H9 (cell line): Measurements from ENCODE around the gene NCCRP1. TPM values are rescaled to one million over a fixed set of nuclear protein-coding genes. Genes with fewer than 3 reads are reported as not detected.

ENCODE experiments used
- DNase-seq: peaks from one replicate; pipeline ENCODE4 v3.0.0-alpha.2; 2017
- H2AFZ ChIP-seq: one replicate; pipeline ENCODE4 v1.6.1; 2013; ENCODE audit warnings: mild to moderate bottlenecking, low read length, control low read depth, moderate library complexity
- H2AK5ac ChIP-seq: 2 replicates; pipeline ENCODE4 v1.6.1; 2013; ENCODE audit warnings: low read length, control low read depth, mixed read lengths; ENCODE audit not compliant: insufficient read length
- H2BK120ac ChIP-seq: one replicate; pipeline ENCODE4 v1.6.1; 2013; ENCODE audit warnings: low read depth, mild to moderate bottlenecking, low read length, control low read depth, inconsistent platforms; ENCODE audit not compliant: poor library complexity, severe bottlenecking
- H2BK12ac ChIP-seq: 2 replicates; pipeline ENCODE4 v1.6.1; 2013; ENCODE audit warnings: low read length, control low read depth, mixed read lengths, low read depth; ENCODE audit not compliant: insufficient read length
- H2BK15ac ChIP-seq: 2 replicates; pipeline ENCODE4 v1.6.1; 2013; ENCODE audit warnings: low read depth, low read length, control low read depth
- H2BK20ac ChIP-seq: one replicate; pipeline ENCODE4 v1.6.1; 2013; ENCODE audit warnings: low read depth, mild to moderate bottlenecking, low read length, control low read depth, inconsistent platforms; ENCODE audit not compliant: poor library complexity, severe bottlenecking
- H2BK5ac ChIP-seq: 2 replicates; pipeline ENCODE4 v1.6.1; 2013; ENCODE audit warnings: low read length, control low read depth, mixed read lengths; ENCODE audit not compliant: insufficient read length
- H3K14ac ChIP-seq: 2 replicates; pipeline ENCODE4 v1.6.1; 2013; ENCODE audit warnings: low read length, control low read depth; ENCODE audit not compliant: insufficient read depth
- H3K18ac ChIP-seq: 2 replicates; pipeline ENCODE4 v1.6.1; 2013; ENCODE audit warnings: low read depth, mild to moderate bottlenecking, mixed read lengths, low read length, control low read depth; ENCODE audit not compliant: insufficient read length
- H3K23ac ChIP-seq: 2 replicates; pipeline ENCODE4 v1.6.1; 2013; ENCODE audit warnings: low read length, control low read depth, mixed read lengths, low read depth; ENCODE audit not compliant: insufficient read length
- H3K23me2 ChIP-seq: 2 replicates; pipeline ENCODE4 v1.6.1; 2013; ENCODE audit warnings: low read depth, mild to moderate bottlenecking, mixed read lengths, low read length, control low read depth; ENCODE audit not compliant: insufficient read length, poor library complexity, severe bottlenecking
- H3K27ac ChIP-seq: 2 replicates; pipeline ENCODE4 v1.5.1; 2013; ENCODE audit warnings: low read length, control low read depth, mixed read lengths, low read depth; ENCODE audit not compliant: insufficient read length
- H3K27me3 ChIP-seq: 2 replicates; pipeline ENCODE4 v1.6.1; 2013; ENCODE audit warnings: low read length, control low read depth, inconsistent platforms; ENCODE audit not compliant: insufficient read depth
- H3K4ac ChIP-seq: 2 replicates; pipeline ENCODE4 v1.6.1; 2013; ENCODE audit warnings: low read depth, mild to moderate bottlenecking, control low read depth, inconsistent platforms, low read length, moderate library complexity
- H3K4me1 ChIP-seq: 2 replicates; pipeline ENCODE4 v1.6.1; 2013; ENCODE audit warnings: low read length, control low read depth, inconsistent platforms; ENCODE audit not compliant: insufficient read depth
- H3K4me2 ChIP-seq: 2 replicates; pipeline ENCODE4 v1.6.1; 2013; ENCODE audit warnings: low read length, control low read depth, mixed read lengths; ENCODE audit not compliant: insufficient read length, insufficient read depth
- H3K56ac ChIP-seq: 2 replicates; pipeline ENCODE4 v1.6.1; 2013; ENCODE audit warnings: low read depth, mild to moderate bottlenecking, mixed read lengths, low read length, control low read depth; ENCODE audit not compliant: insufficient read length
- H3K79me1 ChIP-seq: 2 replicates; pipeline ENCODE4 v1.6.1; 2013; ENCODE audit warnings: low read depth, mild to moderate bottlenecking, moderate library complexity, low read length, control low read depth, inconsistent platforms; ENCODE audit not compliant: insufficient read depth, poor library complexity, severe bottlenecking
- H3K79me2 ChIP-seq: 2 replicates; pipeline ENCODE4 v1.6.1; 2013; ENCODE audit warnings: low read length, control low read depth, inconsistent platforms; ENCODE audit not compliant: insufficient read depth
- H3K9ac ChIP-seq: 2 replicates; pipeline ENCODE4 v1.6.1; 2013; ENCODE audit warnings: low read length, control low read depth, mixed read lengths; ENCODE audit not compliant: insufficient read length; ENCODE audit errors: extremely low read depth
- H3K9me3 ChIP-seq: one replicate; pipeline ENCODE4 v1.6.1; 2013; ENCODE audit warnings: low read depth, low read length, inconsistent platforms; ENCODE audit not compliant: control insufficient read depth
- H3T11ph ChIP-seq: one replicate; pipeline ENCODE4 v1.6.1; 2013; ENCODE audit warnings: mild to moderate bottlenecking, low read length, control low read depth, inconsistent platforms
- H4K20me1 ChIP-seq: one replicate; pipeline ENCODE4 v1.6.1; 2013; ENCODE audit not compliant: control insufficient read depth, insufficient read length, insufficient read depth
- H4K5ac ChIP-seq: 2 replicates; pipeline ENCODE4 v1.6.1; 2013; ENCODE audit warnings: low read depth, mild to moderate bottlenecking, mixed read lengths, low read length, control low read depth; ENCODE audit not compliant: insufficient read length
- H4K8ac ChIP-seq: replicated peaks from 2 replicates; pipeline ENCODE4 v1.6.1; 2013; ENCODE audit warnings: low read length, control low read depth, mixed read lengths, low read depth; ENCODE audit not compliant: insufficient read length
- H4K91ac ChIP-seq: 2 replicates; pipeline ENCODE4 v1.6.1; 2013; ENCODE audit warnings: low read depth, mild to moderate bottlenecking, moderate library complexity, mixed read lengths, low read length, control low read depth; ENCODE audit not compliant: insufficient read length
- H3K27ac Mint-ChIP-seq, 3 experiments: 2 replicates in 2 of 3; 3 replicates in 1 of 3; pipeline ENCODE4 v1.8.0; 2020 to 2021; ENCODE audit warnings: mixed read lengths in 3 of 3, mild to moderate bottlenecking in 1 of 3, moderate library complexity in 1 of 3
- H3K27me3 Mint-ChIP-seq: 2 replicates; pipeline ENCODE4 v1.8.0; 2021; ENCODE audit warnings: low read depth, mild to moderate bottlenecking, moderate library complexity, mixed read lengths
- H3K36me3 Mint-ChIP-seq, 3 experiments: 2 replicates in 2 of 3; 3 replicates in 1 of 3; pipeline ENCODE4 v1.8.0; 2020 to 2021; ENCODE audit warnings: low read depth in 3 of 3, mixed read lengths in 3 of 3; ENCODE audit not compliant: insufficient read depth in 1 of 3
- H3K4me1 Mint-ChIP-seq, 2 experiments: 2 replicates each; pipeline ENCODE4 v1.8.0; 2020; ENCODE audit warnings: mixed read lengths in 2 of 2
- H3K4me3 Mint-ChIP-seq, 2 experiments: 2 replicates in 1 of 2; 3 replicates in 1 of 2; pipeline ENCODE4 v1.8.0; 2020 to 2021; ENCODE audit warnings: mild to moderate bottlenecking in 2 of 2, mixed read lengths in 2 of 2, moderate library complexity in 1 of 2
- H3K9me3 Mint-ChIP-seq, 2 experiments: 2 replicates in 1 of 2; 3 replicates in 1 of 2; pipeline ENCODE4 v1.8.0; 2020; ENCODE audit warnings: mild to moderate bottlenecking in 2 of 2, mixed read lengths in 2 of 2, moderate library complexity in 1 of 2
- CTCF ChIP-seq: fragments of 200-600 bp; sonication (generic); conservative IDR thresholded peaks from 3 replicates; pipeline ENCODE4 v1.8.0; 2021; ENCODE audit warnings: antibody characterized with exemption, mild to moderate bottlenecking
- WGBS: extraction: QIAGEN DNeasy Blood & Tissue Kit; methylation state at CpG from one replicate; pipeline ENCODE4 v1.1.7; 2013; ENCODE audit warnings: missing lambda C conversion rate, low lambda C conversion rate, mixed read lengths; ENCODE audit not compliant: insufficient read length; ENCODE audit errors: extremely low coverage; 5-methylcytosine and 5-hydroxymethylcytosine counted together
- total RNA-seq: library from RNA; stranded (reverse); gene quantifications from 2 replicates; pipeline ENCODE4 v1.2.1, GENCODE V29; 2021

The NCCRP1 gene
- total RNA-seq, 1 experiment from 2014 or later, result 1.9 TPM

GRCh38 chr19:39230096-39230764 lies 33.5 kb downstream of the NCCRP1 start:
- Mint-ChIP-seq H3K27ac (no peak overlapping the region), H3K36me3 (no peaks in the 10 kb centered on the region), H3K27me3 (peaks cover 65% of the 10 kb centered on the region), H3K4me3 (no peak overlapping the region), H3K4me1 (no peaks in the 10 kb centered on the region), H3K9me3 (no peaks in the 10 kb centered on the region)
- Histone ChIP-seq H3K9ac (no peak overlapping the region), H2AK5ac (peak overlapping the region; percentile 50), H3K18ac (no peak overlapping the region), H3K27ac (no peak overlapping the region), H3K9me3 (no peaks in the 10 kb centered on the region), H3K56ac (no peak overlapping the region), H2BK120ac (no peak overlapping the region), H3K27me3 (no peaks in the 10 kb centered on the region), H3K79me2 (no peaks in the 10 kb centered on the region), H4K8ac (no peak overlapping the region), H3K4me2 (no peak overlapping the region), H3K23me2 (no peaks in the 10 kb centered on the region), H2AFZ (no peak overlapping the region), H4K5ac (no peak overlapping the region), H3K4ac (no peak overlapping the region), H2BK5ac (no peak overlapping the region), H2BK20ac (no peak overlapping the region), H2BK12ac (no peak overlapping the region), H4K20me1 (no peaks in the 10 kb centered on the region), H3K23ac (no peak overlapping the region), H2BK15ac (no peak overlapping the region), H3K4me1 (no peaks in the 10 kb centered on the region), H3K14ac (no peak overlapping the region), H4K91ac (no peak overlapping the region), H3T11ph (no peak overlapping the region), H3K79me1 (no peaks in the 10 kb centered on the region)
- no CpG with 5 or more reads among the region's 2 CpGs for WGBS
- no peak for DNase-seq
- no peak for TF ChIP-seq CTCF
